ENCODE measurements around the gene SLCO4A1. TPM values are rescaled to one million over a fixed set of nuclear protein-coding genes. Genes with fewer than 3 reads are reported as not detected.

SLCO4A1 gene
- total and polyA plus RNA-seq, 4 donors, result 4.7 to 152 (median 42.5) TPM

DNA sequence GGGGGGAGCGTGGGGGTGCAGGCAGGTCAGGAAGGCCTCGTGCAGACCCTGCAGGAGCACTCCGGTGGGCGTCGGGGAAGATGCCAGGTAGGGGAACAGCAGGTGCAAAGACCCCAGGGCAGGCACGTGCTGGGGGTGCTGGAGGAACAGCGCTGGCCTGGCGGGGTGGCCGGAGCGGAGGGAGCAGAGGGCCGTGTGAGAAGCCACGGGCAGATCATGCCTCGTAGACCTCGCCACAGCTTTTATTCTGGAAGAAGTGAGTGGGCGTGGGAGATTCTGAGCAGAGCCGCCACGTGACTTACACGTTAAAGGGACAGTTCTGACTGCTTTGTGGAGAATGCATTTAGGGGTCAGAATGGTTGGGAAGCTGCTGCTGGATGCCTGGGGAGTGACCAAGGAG is 75.6 kb downstream of the SLCO4A1 start:
- Histone ChIP-seq H3K9ac (ENCODE audit: insufficient read depth in 1 of 2, low read length in 2 of 2) (no peak overlapping the region), H3K4me1 (ENCODE audit: control insufficient read depth in 5 of 5, insufficient read depth in 5 of 5, low read length in 5 of 5) (no peaks in the 10 kb centered on the region), H3K9me3 (ENCODE audit: control insufficient read depth in 4 of 4, insufficient read depth in 3 of 4, low read length in 3 of 4) (peaks cover 0 to 11% (median 0%) of the 10 kb centered on the region in 4 donors), H3K4me3 (no peak overlapping the region), H3K36me3 (ENCODE audit: control insufficient read depth in 4 of 4, insufficient read depth in 4 of 4, low read length in 4 of 4) (no peaks in the 10 kb centered on the region), H3K27me3 (ENCODE audit: control insufficient read depth in 3 of 3, insufficient read depth in 3 of 3, low read length in 2 of 3) (peaks cover 0 to 16% (median 16%) of the 10 kb centered on the region in 3 donors), H3K27ac (ENCODE audit: low read depth in 1 of 2, low read length in 1 of 2) (no peak overlapping the region)
- no peak for ATAC-seq (ENCODE audit: insufficient read depth, low FRiP score)
- DNase-seq, result no peak
- TF ChIP-seq, protein P1, sequence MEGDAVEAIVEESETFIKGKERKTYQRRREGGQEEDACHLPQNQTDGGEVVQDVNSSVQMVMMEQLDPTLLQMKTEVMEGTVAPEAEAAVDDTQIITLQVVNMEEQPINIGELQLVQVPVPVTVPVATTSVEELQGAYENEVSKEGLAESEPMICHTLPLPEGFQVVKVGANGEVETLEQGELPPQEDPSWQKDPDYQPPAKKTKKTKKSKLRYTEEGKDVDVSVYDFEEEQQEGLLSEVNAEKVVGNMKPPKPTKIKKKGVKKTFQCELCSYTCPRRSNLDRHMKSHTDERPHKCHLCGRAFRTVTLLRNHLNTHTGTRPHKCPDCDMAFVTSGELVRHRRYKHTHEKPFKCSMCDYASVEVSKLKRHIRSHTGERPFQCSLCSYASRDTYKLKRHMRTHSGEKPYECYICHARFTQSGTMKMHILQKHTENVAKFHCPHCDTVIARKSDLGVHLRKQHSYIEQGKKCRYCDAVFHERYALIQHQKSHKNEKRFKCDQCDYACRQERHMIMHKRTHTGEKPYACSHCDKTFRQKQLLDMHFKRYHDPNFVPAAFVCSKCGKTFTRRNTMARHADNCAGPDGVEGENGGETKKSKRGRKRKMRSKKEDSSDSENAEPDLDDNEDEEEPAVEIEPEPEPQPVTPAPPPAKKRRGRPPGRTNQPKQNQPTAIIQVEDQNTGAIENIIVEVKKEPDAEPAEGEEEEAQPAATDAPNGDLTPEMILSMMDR (IDR thresholded peaks at IDR 0.05; ENCODE audit: control extremely low read depth, extremely low read depth), result no peak
- 60 to 77% methylated on average over 18 of the region's 18 CpGs for WGBS, 2 donors

DNA sequence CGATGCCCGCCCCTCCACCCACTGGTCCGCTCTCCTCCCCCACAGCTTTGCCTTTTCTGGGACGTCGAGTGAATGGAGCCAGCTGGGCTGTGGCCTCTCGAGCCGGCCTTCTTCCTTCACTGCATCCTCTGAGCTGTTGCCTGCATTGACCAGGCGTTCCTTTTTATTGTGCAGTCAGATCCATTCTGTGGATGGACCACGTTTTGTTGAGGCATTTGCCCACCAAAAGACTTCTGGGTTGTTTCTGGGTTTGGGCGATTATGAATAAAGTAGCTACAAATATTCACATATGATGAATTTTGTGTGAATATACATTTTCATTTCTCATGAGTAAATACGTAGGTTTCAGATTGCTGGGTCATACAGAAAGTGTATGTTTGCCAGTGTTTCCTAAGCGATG is 76.2 kb downstream of the SLCO4A1 start:
- no peaks in the 10 kb centered on the region for H3K4me1 ChIP-seq (ENCODE audit: control insufficient read depth in 5 of 5, insufficient read depth in 5 of 5, low read length in 5 of 5)
- 62 to 77% methylated on average over 12 of the region's 12 CpGs for WGBS, 2 donors
- no peak overlapping the region for H3K9ac ChIP-seq (ENCODE audit: insufficient read depth in 1 of 2, low read length in 2 of 2)
- no peak overlapping the region for H3K27ac ChIP-seq (ENCODE audit: low read depth in 1 of 2, low read length in 1 of 2)
- ATAC-seq (ENCODE audit: insufficient read depth, low FRiP score) (no peak), DNase-seq (no peak)
- H3K27me3 ChIP-seq (ENCODE audit: control insufficient read depth in 3 of 3, insufficient read depth in 3 of 3, low read length in 2 of 3), result peaks cover 0 to 22% (median 14%) of the 10 kb centered on the region in 3 donors
- H3K9me3 ChIP-seq (ENCODE audit: control insufficient read depth in 4 of 4, insufficient read depth in 3 of 4, low read length in 3 of 4), result peaks cover 0 to 11% (median 0%) of the 10 kb centered on the region in 4 donors
- no peak overlapping the region for H3K4me3 ChIP-seq
- TF ChIP-seq, protein P1 (IDR thresholded peaks at IDR 0.05; ENCODE audit: control extremely low read depth, extremely low read depth), result no peak
- no peaks in the 10 kb centered on the region for H3K36me3 ChIP-seq (ENCODE audit: control insufficient read depth in 4 of 4, insufficient read depth in 4 of 4, low read length in 4 of 4)

DNA sequence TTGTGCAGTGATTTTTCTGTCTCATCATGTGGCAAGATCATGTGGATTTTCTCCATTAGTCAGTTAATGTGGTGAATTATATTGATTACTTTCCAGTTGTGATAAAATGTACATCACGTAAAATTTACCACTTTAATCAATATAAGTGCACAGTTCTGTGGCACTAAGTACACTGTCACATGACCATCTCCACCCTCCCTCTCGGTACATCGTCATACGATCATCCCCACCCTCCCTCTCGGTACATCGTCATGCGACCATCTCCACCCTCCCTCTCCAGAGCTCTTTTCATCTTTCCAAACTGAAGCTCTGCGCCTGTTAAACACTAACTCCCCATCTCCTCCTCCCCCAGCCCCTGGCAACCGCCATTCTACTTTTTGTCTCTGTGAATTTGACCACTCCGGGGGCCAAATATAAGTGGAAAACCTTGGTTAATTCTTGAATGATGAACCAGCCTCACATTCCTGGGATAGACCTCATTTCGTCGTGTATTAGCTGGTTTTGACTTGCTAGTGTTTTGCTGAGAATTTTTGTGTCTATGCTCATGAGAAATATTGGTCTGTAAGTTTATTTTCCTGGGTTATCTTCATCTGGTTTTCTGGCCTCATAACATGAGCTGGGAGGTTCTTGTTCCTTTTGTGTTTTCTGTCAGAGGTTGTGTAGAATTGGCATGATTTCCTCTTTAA is 77.1 kb downstream of the SLCO4A1 start:
- no peak overlapping the region for H3K9ac ChIP-seq (ENCODE audit: insufficient read depth in 1 of 2, low read length in 2 of 2)
- TF ChIP-seq, protein P1 (IDR thresholded peaks at IDR 0.05; ENCODE audit: control extremely low read depth, extremely low read depth), result no peak
- 82 to 92% methylated on average over 12 of the region's 12 CpGs for WGBS, 2 donors
- H3K27ac ChIP-seq (ENCODE audit: low read depth in 1 of 2, low read length in 1 of 2), result no peak overlapping the region
- no peaks in the 10 kb centered on the region for H3K36me3 ChIP-seq (ENCODE audit: control insufficient read depth in 4 of 4, insufficient read depth in 4 of 4, low read length in 4 of 4)
- H3K9me3 ChIP-seq (ENCODE audit: control insufficient read depth in 4 of 4, insufficient read depth in 3 of 4, low read length in 3 of 4), result peaks cover 0 to 10% (median 0%) of the 10 kb centered on the region in 4 donors
- H3K4me3 ChIP-seq, result no peak overlapping the region
- ATAC-seq (ENCODE audit: insufficient read depth, low FRiP score) (no peak), DNase-seq (no peak)
- peaks cover 0 to 23% (median 11%) of the 10 kb centered on the region in 3 donors for H3K27me3 ChIP-seq (ENCODE audit: control insufficient read depth in 3 of 3, insufficient read depth in 3 of 3, low read length in 2 of 3)
- H3K4me1 ChIP-seq (ENCODE audit: control insufficient read depth in 5 of 5, insufficient read depth in 5 of 5, low read length in 5 of 5), result no peaks in the 10 kb centered on the region

Other genes with a start within 250 kb of the SLCO4A1 start
- gene CABLES2, start 235.2 kb upstream of the SLCO4A1 start, total RNA-seq, result 1 to 10 TPM; 3.5 to 4.4 TPM
- 1 to 10 TPM; 1.9 to 3.7 TPM for gene CABLES2, start 235.2 kb upstream of the SLCO4A1 start, polyA plus RNA-seq
- 1 to 10 TPM; 1.0 to 1.3 TPM for gene RBBP8NL, start 215.0 kb upstream of the SLCO4A1 start, total RNA-seq
- 1 to 10 TPM in 1 of 2 donors, under 1 TPM in 1; 0.21 to 1.2 TPM for gene RBBP8NL, start 215.0 kb upstream of the SLCO4A1 start, polyA plus RNA-seq
- gene GATA5, start 166.5 kb upstream of the SLCO4A1 start, total RNA-seq, result 10 to 100 TPM in 1 of 2 donors, 1 to 10 TPM in 1; 1.4 to 15.2 TPM
- gene GATA5, start 166.5 kb upstream of the SLCO4A1 start, polyA plus RNA-seq, result 1 to 10 TPM in 1 of 2 donors, under 1 TPM in 1; 0.49 to 1.2 TPM
- 1 to 10 TPM in 1 of 2 donors, under 1 TPM in 1; 0.46 to 1.1 TPM for gene NTSR1, start 66.3 kb downstream of the SLCO4A1 start, total RNA-seq
- 1 to 10 TPM in 1 of 2 donors, under 1 TPM in 1; 0.02 to 3.7 TPM for gene NTSR1, start 66.3 kb downstream of the SLCO4A1 start, polyA plus RNA-seq
- gene MRGBP, start 154.0 kb downstream of the SLCO4A1 start, total RNA-seq, result 10 to 100 TPM in 1 of 2 donors, 1 to 10 TPM in 1; 7.5 to 12.5 TPM
- 10 to 100 TPM in 1 of 2 donors, 1 to 10 TPM in 1; 7.4 to 10.3 TPM for gene MRGBP, start 154.0 kb downstream of the SLCO4A1 start, polyA plus RNA-seq
- 10 to 100 TPM; 38.0 to 60.6 TPM for gene OGFR, start 162.3 kb downstream of the SLCO4A1 start, total RNA-seq
- gene OGFR, start 162.3 kb downstream of the SLCO4A1 start, polyA plus RNA-seq, result 10 to 100 TPM; 67.2 to 73.1 TPM
- gene COL9A3, start 174.5 kb downstream of the SLCO4A1 start, total RNA-seq, result 10 to 100 TPM in 1 of 2 donors, under 1 TPM in 1; 0.55 to 26.1 TPM
- gene COL9A3, start 174.5 kb downstream of the SLCO4A1 start, polyA plus RNA-seq, result 1 to 10 TPM; 3.7 to 4.2 TPM
- gene TCFL5, start 219.3 kb downstream of the SLCO4A1 start, total RNA-seq, result 1 to 10 TPM; 8.2 to 8.6 TPM
- 1 to 10 TPM; 3.8 to 3.9 TPM for gene TCFL5, start 219.3 kb downstream of the SLCO4A1 start, polyA plus RNA-seq